Muscle of arm (tissue), 12 donors: ENCODE data around the gene CDK19. TPM values are rescaled to one million over a fixed set of nuclear protein-coding genes. Genes with fewer than 3 reads are reported as not detected.
A peak's percentile ranks its signal among the peaks of the same experiment; 100 is the strongest.

Experiments
- DNase-seq: peaks from one replicate; pipeline ENCODE4 v3.0.0-alpha.2; 2013
- polyA plus RNA-seq, 12 donors: library from polyadenylated mRNA; unstranded; fragments of 120-200 nt; gene quantifications; one replicate each; pipeline ENCODE4 v1.2.1, GENCODE V29; 2013; ENCODE audit not compliant: insufficient read length in 12 of 12

Gene CDK19
- polyA plus RNA-seq, 12 donors = 11.2 to 28.4 (median 18.0) TPM; not detected in 1

DNA sequence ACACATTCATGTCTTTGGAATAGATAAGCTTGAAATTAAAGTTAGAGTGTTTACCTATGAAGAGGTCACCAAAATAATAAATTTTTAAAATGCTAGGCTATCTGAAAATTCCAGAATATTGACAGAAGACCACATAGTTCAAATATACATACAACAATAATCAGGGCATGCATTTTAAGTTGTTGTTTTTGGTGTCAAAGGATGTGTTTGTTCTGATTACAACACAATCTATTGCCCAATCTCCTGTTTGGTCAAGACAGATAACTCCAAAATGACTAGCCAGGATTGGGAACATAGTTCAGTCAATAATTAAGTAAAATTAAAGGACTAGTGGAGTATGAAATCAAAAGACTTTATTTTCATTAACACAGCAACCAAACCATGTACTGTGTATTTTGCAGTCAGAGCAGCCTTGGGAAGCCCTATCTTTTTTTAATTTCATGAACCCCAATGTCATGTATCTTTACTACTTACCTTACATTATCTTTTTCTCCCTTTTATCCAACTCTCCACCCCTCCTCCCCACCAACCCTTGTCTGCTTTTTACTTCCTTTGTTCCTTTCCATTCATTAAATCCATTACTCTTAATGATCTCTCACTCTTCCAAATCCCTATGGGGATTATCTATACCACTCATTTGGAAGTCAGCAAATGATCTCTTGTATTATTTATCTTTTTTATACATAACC is 111.2 kb downstream of the CDK19 start:
- no peak for DNase-seq

DNA sequence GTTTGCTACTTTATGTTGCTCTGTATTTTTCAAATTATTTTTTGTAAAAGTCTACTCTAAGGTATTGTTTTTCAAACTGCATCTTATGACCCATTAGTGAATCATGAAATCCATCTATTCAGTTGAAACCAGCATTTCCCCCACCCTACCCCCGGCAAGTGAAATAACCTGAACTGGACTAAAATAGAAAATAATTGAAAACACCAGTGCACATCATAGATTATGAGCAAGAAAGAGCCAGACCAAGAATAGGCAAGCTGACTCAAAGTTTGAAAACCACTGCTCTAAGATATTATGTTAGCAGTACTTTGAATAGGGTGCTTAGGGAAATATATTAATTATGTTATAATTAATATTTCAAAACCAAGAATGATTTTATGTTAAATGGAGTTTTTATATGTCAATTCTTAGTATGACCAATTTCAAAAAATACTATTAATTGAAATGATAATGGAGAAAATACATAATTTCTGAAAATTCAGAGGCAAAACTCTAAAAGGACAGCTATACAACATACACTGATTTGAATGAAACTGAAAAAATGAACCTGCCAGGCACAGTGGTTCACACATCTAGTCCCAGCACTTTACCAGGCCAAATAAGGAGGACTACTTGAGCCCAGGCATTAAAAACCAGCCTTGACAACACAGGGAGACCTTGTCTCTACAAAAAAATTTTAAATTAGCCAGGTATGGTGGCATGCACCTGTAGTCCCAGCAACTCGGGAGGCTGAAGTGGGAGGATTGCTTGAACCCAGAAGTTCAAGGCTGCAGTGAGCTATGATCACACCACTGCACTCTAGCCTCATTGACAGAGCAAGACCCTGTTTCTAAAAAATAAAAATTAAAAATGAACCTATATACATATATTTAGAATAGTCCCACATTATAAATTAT is 112.0 kb downstream of the CDK19 start:
- DNase-seq = no peak

- DNase-seq = no peak
Measured at GRCh38 chr6:110699780-110700179, 115.5 kb downstream of the CDK19 start.

GRCh38 chr6:110693994-110694393 is 121.3 kb downstream of the CDK19 start:
- no peak for DNase-seq

DNA sequence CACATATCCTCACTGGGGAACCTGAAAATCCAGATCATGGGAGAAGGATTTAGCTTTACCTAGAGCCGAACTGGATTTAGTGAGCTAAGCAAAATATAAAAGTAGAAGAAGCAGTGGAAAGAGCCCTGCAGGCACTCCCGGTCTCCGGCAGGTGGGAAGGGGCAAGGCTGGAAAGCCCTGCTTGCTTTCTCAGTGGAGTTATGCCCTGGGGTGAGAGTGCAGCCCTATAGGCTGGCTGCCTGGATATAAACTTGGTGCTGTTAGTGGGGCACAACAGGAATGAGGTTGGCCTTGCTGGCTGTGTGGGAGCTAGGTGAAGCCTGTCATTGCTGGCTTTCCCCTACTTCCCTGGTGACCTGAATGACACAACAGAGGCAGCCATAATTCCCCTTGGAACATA is 122.0 kb downstream of the CDK19 start:
- DNase-seq = no peak

- DNase-seq = no peak
Measured at GRCh38 chr6:110690916-110691315, 124.4 kb downstream of the CDK19 start.

DNA sequence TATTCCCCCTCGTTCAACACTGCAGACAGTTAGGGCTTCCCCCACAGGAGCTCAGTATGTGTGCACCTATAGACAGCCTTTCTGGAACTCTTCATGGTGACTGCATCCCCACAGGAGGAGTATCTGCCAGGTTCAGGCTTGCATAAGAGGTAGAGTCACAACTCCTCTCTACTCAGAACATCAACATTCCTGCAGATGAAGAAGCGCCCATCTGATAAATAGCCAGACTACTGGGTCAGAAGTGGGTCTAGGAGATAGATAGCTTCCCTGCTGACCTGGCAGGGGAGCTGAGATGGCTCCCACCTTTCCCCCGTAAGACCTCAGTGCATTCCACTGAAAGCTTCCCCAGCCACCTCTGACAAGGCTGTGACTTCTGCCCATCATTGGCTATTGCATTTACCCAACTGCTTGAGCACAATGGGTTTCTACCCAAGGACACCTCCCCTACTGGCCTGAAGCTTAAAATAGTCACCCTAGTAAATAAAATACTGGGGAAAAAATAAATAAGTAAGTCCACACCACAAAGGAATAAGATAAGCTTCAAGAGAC is 125.1 kb downstream of the CDK19 start:
- no peak for DNase-seq

- DNase-seq = no peak
Measured at GRCh38 chr6:110689275-110689935, 125.9 kb downstream of the CDK19 start.

DNA sequence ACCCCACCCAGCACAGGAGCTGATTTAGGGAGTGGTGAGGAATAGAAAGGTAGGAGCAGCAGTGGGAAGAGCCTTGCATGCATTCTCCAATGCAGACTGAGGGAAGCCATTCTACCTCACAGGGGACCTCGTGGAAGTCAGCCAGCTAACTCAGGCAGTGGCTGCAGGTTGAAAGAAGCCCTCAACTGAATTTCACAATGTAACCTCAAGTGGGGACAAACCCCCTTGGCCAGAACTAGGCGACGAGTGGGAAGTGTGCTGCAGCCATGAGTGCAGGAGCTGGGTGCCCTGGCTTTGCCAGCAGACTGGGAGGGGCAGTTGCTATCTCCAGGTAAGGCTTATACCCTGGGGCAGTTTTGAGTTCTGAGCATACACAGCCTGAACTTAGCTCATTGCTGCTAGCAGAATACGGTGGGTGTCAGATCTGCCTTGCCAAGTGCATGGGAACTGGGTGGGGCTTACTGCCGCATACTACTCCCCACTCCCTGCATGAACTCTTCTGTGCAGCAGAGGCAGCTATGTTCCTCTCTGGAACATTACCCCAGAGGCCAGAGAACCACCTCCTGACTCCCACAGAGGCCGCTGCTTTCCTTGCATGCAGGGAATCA is 126.5 kb downstream of the CDK19 start:
- DNase-seq = no peak

GRCh38 chr6:110687326-110687725 is 127.9 kb downstream of the CDK19 start:
- no peak for DNase-seq

DNA sequence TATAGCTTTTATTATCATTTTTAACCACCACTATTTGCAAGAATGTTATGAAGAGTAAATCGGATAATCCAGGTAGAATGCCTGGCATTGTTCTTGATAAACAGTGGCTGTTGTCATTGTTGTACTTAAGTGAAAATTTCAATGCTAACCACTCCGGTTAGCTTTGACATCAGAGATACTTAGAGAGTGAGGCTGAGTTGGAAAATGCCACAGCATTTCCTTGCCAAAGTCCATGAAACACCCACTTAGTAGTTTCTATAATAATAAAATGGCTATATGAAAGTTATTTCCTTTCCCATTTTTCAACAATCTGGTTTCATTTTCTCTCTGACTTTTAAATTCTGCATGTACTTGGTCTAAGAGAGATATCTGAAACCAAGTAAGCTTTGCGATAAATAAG is 132.0 kb downstream of the CDK19 start:
- DNase-seq = no peak

DNA sequence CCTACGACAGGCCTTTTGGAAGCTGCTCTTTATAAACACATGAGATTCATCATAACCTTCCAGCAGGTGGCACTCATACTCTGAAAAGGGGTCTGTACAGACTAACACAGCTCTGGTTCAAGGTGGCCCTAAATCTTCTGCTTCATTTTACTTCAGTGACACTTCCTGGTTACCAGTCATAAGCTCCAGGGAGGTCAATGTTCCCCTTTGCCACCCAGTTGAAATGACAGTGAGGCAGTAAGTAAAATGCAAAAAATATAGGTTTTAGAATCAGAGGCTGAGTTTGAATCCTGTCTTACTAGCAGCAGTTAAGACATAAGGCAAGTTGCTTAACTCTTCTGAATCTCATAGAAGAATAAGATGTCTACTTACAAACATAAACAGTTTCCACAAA is 132.8 kb downstream of the CDK19 start:
- peak; percentile 78 for DNase-seq

GRCh38 chr6:110681543-110682459 is 133.5 kb downstream of the CDK19 start:
- DNase-seq = no peak

DNA sequence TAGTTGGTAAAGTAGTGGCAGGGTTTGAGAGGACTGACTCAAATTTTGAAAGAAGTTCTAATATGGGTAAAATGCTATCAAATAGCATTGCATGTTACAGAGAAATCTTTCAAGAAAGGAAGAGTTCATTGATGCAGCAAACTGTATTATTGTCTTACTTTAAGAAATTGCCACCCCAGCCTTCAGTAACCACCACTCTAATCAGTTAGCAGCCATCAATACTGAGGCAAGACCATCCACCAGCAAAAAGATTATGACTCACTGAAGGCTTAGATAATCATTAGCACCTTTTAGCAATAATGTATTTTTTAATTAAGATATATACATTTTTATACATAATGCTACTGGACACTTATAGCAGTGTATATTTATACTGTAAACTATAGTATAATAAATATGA is 138.9 kb downstream of the CDK19 start:
- no peak for DNase-seq

DNA sequence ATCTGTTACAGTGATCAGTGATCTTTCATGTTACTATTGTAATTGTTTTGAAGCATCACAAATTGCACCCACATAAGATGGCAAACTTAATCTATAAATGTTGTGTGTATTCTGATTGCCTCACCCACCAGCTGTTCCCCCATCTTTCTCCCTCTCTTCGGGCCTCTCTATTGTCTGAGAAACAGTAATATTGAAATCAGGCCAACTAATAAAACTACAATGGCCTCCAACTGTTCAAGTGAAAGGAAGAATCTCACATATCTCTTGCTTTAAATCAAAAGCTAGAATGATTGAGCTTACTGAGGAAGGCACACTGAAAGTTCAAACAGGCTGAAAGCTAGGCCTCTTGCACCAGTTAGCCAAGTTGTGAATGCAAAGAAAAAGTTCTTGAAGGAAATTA is 141.2 kb downstream of the CDK19 start:
- DNase-seq = no peak

DNA sequence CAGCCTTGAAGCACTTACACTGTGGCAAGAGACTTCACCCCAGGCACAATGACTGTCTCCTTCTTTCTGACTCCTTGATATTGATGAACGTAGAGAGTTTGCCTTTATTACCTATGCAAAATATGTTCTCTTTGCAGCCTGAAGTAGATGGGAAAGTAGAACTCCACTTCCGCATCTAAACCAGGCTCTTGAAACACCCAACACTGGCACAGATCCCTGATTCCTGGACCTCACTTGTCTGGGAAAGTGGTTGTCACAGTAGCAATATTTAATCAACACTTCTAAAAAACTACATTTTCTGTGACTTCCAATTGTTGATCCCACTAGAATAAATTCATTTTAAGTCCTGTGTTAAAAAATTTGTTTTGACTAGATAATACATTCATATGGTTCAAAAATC is 143.1 kb downstream of the CDK19 start:
- no peak for DNase-seq

DNA sequence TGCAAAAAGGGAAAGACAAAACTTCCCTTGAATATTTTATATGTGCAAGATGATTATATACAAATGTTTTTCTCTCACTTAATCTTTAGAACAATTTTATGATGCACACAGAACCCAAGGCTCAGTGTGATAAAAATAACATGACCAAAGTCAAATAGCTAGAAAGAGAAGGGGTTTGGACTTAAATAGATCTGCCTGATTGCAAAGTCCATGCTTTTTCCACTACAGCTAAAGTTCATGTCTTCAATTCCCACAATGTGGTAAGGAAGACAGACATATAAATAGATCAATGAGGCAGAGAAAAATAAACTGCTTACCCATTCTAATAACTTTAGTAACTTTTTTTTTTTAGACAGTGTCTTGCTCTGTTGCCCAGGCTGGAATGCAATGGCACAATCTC is 143.8 kb downstream of the CDK19 start:
- DNase-seq = no peak

DNA sequence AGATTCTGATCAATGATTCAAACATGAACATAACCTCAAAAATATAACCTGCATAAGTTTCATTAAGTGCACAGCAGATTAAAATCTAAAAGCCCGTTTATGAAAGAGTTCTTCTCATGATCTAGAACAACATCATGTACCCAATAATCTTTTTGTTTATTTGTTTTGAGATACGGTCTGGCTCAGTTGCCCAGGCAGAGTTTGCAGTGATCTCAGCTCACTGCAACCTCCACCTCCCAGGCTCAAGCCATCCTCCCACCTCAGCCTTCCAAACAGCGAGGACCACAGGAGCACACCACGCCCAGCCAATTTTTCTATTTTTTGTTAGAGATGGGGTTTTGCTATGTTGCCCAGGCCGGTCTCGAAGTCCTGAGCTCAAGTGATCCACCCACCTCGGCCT is 149.7 kb downstream of the CDK19 start:
- DNase-seq = no peak

DNA sequence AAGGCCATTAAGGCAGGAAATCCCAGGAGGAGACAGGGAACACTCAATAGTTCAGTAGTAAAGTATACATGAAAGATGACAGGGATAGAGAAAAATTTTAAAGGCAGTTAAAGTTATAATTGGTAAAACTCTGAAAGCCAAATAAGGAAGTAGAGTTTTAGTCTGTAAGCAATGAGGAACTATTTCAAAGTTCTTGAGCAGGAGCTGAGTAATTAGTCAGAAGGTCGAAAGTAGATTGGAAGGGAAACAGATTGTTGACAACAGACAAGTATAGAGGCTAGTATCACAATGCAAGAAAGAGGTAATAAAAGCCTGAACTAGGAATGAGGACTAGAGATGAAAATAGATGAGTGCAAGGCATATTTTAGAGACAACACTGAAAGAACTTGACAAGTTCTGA is 150.3 kb downstream of the CDK19 start:
- no peak for DNase-seq

GRCh38 chr6:110662490-110663211 is 152.6 kb downstream of the CDK19 start:
- DNase-seq = no peak
